K562 (cell line): ENCODE measurements around the gene SELENOK. TPM values are rescaled to one million over a fixed set of nuclear protein-coding genes. Genes with fewer than 3 reads are reported as not detected.

ENCODE experiments used
- ATAC-seq: fragments of 200-7000 bp; cut with Tn5 transposase; 3 replicates; pipeline ENCODE4 v1.9.1; 2020; ENCODE audit warnings: moderate library complexity
- BruUV-seq: library from RNA; stranded (reverse); fragments of 400-500 nt; replicated peaks from 2 replicates; lab custom pipeline; 2021; lab: Mats Ljungman, UMichigan
- CTCF ChIA-PET: fragments of 300-600 bp; formaldehyde crosslinking; extraction: SDS; loops from one replicate; lab custom pipeline; 2021; ENCODE audit warnings: low intra/inter-chr PET ratio; lab: Yijun Ruan, JAX
- POLR2A ChIA-PET: fragments of 300-600, 350-650 bp; sonication (Branson Sonifier 250); formaldehyde crosslinking; extraction: SDS; loops from one replicate; lab custom pipeline; 2021; ENCODE audit warnings: antibody characterized with exemption, inconsistent platforms; lab: Yijun Ruan, JAX
- DNase-seq, 4 experiments: peaks; one replicate each; pipeline versions ENCODE4 v3.0.0 to v3.0.0-alpha.2; 2011 to 2018; ENCODE audit warnings: low spot score in 3 of 4, mixed read lengths in 3 of 4; ENCODE audit errors: extremely low read depth in 1 of 4
- FAIRE-seq: peaks from 2 replicates; lab custom pipeline; 2011; peaks lifted over from hg19 to GRCh38; lab: Jason Lieb, UNC
- H2AFZ ChIP-seq: 2 replicates; pipeline ENCODE4 v1.6.0; 2011; ENCODE audit warnings: low read depth, low read length, control low read depth, inconsistent platforms
- H3K27ac ChIP-seq: fragments of 200-600 bp; 3 replicates; pipeline ENCODE4 v1.8.0; 2011; ENCODE audit warnings: low read depth, mild to moderate bottlenecking, control low read depth, inconsistent platforms, low read length, moderate library complexity, mixed read lengths; ENCODE audit errors: extremely low read depth
- H3K27me3 ChIP-seq, 2 experiments: fragments of 300-600 bp in 1 of 2; 2 replicates in 1 of 2; 3 replicates in 1 of 2; pipeline versions ENCODE4 v1.6.0 to v1.8.0; 2011; ENCODE audit warnings: inconsistent platforms in 2 of 2, low read length in 2 of 2, mild to moderate bottlenecking in 1 of 2, mixed read lengths in 1 of 2, moderate library complexity in 1 of 2; ENCODE audit not compliant: control insufficient read depth in 2 of 2, insufficient read depth in 2 of 2
- H3K36me3 ChIP-seq: fragments of 300-600 bp; 3 replicates; pipeline ENCODE4 v1.8.0; 2011; ENCODE audit warnings: mild to moderate bottlenecking, low read length, inconsistent platforms; ENCODE audit not compliant: control insufficient read depth, insufficient read depth
- H3K4me1 ChIP-seq, 2 experiments: fragments of 200-600 bp in 1 of 2; replicated peaks in 1 of 2; 2 replicates in 1 of 2; 3 replicates in 1 of 2; pipeline versions ENCODE4 v1.5.1 to v1.8.0; 2011; ENCODE audit warnings: inconsistent platforms in 2 of 2, low read length in 2 of 2, mild to moderate bottlenecking in 1 of 2, mixed read lengths in 1 of 2, moderate library complexity in 1 of 2; ENCODE audit not compliant: control insufficient read depth in 2 of 2, insufficient read depth in 2 of 2
- H3K4me2 ChIP-seq: 2 replicates; pipeline ENCODE4 v1.6.1; 2011; ENCODE audit warnings: low read length, control low read depth, inconsistent platforms, mixed read lengths; ENCODE audit not compliant: insufficient read depth
- H3K4me3 ChIP-seq: fragments of 200-600 bp; sonication (generic), shearing (Covaris generic); 2 replicates; pipeline ENCODE4 v1.5.1; 2016; ENCODE audit warnings: control low read depth, inconsistent platforms
- H3K79me2 ChIP-seq: fragments of 200-600 bp; 3 replicates; pipeline ENCODE4 v1.8.0; 2011; ENCODE audit warnings: low read length, inconsistent platforms; ENCODE audit not compliant: control insufficient read depth, insufficient read depth
- H3K9ac ChIP-seq, 2 experiments: 2 replicates each; pipeline versions ENCODE4 v1.6.0 to v1.6.1; 2011; ENCODE audit warnings: low read depth in 2 of 2, low read length in 2 of 2, control low read depth in 1 of 2, inconsistent platforms in 1 of 2, mild to moderate bottlenecking in 1 of 2, mixed read lengths in 1 of 2; ENCODE audit not compliant: insufficient read depth in 1 of 2
- H3K9me1 ChIP-seq: one replicate; pipeline ENCODE4 v1.6.0; 2011; ENCODE audit warnings: inconsistent platforms, mild to moderate bottlenecking, low read length, moderate library complexity; ENCODE audit not compliant: control insufficient read depth, insufficient read depth
- H3K9me3 ChIP-seq: replicated peaks from 2 replicates; pipeline ENCODE4 v1.5.1; 2011; ENCODE audit warnings: low read depth, low read length, inconsistent platforms; ENCODE audit not compliant: control insufficient read depth, insufficient read depth
- H4K20me1 ChIP-seq: replicated peaks from 2 replicates; pipeline ENCODE4 v1.6.1; 2011; ENCODE audit warnings: low read length, inconsistent platforms, mixed read lengths; ENCODE audit not compliant: control insufficient read depth, insufficient read depth
- ATF6 ChIP-seq: sonication (generic); formaldehyde crosslinking; IDR thresholded peaks from 2 replicates; pipeline ENCODE4 v1.4.0; 2020; ENCODE audit warnings: mild to moderate bottlenecking, missing genetic modification reagents
- CBX5 ChIP-seq: IDR thresholded peaks from 2 replicates; pipeline ENCODE4 v1.6.1; 2014; ENCODE audit warnings: low read depth, borderline replicate concordance
- FOS ChIP-seq: IDR thresholded peaks from 3 replicates; pipeline ENCODE4 v1.6.1; 2011; ENCODE audit not compliant: insufficient read length; ENCODE audit errors: extremely low read depth
- HDGF ChIP-seq: fragments of 450-650 bp; IDR thresholded peaks from 2 replicates; pipeline ENCODE4 v1.6.1; 2016
- MITF ChIP-seq: IDR thresholded peaks from 2 replicates; pipeline ENCODE4 v1.6.1; 2014; ENCODE audit warnings: antibody characterized with exemption
- NFE2L1 ChIP-seq: fragments of 450-650 bp; IDR thresholded peaks from 2 replicates; pipeline ENCODE4 v1.6.1; 2016; ENCODE audit warnings: missing genetic modification characterization, low read depth, mild to moderate bottlenecking, missing compliant biosample characterization, moderate library complexity, borderline replicate concordance
- NR2C2 ChIP-seq, 2 experiments: fragments of 200-800 bp in 1 of 2; sonication (Bioruptor generic) in 1 of 2; sonication (generic) in 1 of 2; formaldehyde crosslinking in 1 of 2; IDR thresholded peaks; 2 replicates each; pipeline versions ENCODE4 v1.6.1 to v1.8.0; 2016 to 2022; ENCODE audit warnings: mild to moderate bottlenecking in 1 of 2, missing compliant biosample characterization in 1 of 2, missing genetic modification characterization in 1 of 2, missing genetic modification reagents in 1 of 2
- NR3C1 ChIP-seq: sonication (generic); formaldehyde crosslinking; IDR thresholded peaks from 2 replicates; pipeline ENCODE4 v1.8.1; 2022; ENCODE audit warnings: missing genetic modification reagents
- RFX7 ChIP-seq: fragments of 250-450 bp; sonication (Bioruptor Pico); IDR thresholded peaks from 2 replicates; pipeline ENCODE4 v1.5.1; 2021; ENCODE audit warnings: mild to moderate bottlenecking
- SIN3B ChIP-seq: fragments of 450-650 bp; IDR thresholded peaks from 2 replicates; pipeline ENCODE4 v1.6.1; 2017; ENCODE audit warnings: low read depth, mild to moderate bottlenecking, moderate library complexity
- THAP12 ChIP-seq: fragments of 250-450 bp; sonication (Bioruptor Pico); IDR thresholded peaks from 2 replicates; pipeline ENCODE4 v1.9.0; 2021; ENCODE audit warnings: mild to moderate bottlenecking, inconsistent platforms
- ZBTB17 ChIP-seq: fragments of 450-650 bp; formaldehyde crosslinking; IDR thresholded peaks from 2 replicates; pipeline ENCODE4 v1.4.0; 2020; ENCODE audit warnings: mild to moderate bottlenecking
- ZNF124 ChIP-seq: sonication (generic); formaldehyde crosslinking; IDR thresholded peaks from 2 replicates; pipeline ENCODE4 v1.8.1; 2022; ENCODE audit warnings: missing genetic modification reagents
- ZNF644 ChIP-seq: fragments of 200-800 bp; sonication (Bioruptor generic); IDR thresholded peaks from 2 replicates; pipeline ENCODE4 v1.6.1; 2016; ENCODE audit warnings: low read depth, missing genetic modification characterization, missing compliant biosample characterization
- ZNF655 ChIP-seq: fragments of 250-450 bp; sonication (Bioruptor Pico); IDR thresholded peaks from 2 replicates; pipeline ENCODE4 v1.5.0; 2021
- ZNF695 ChIP-seq: fragments of 450-650 bp; formaldehyde crosslinking; IDR thresholded peaks from 2 replicates; pipeline ENCODE4 v1.4.0; 2020; ENCODE audit warnings: mild to moderate bottlenecking, moderate library complexity
- WGBS: fragments of 100-300 bp; shearing (Covaris generic); methylation state at CpG from one replicate; pipeline ENCODE4 v1.1.6; 2016; ENCODE audit warnings: low coverage, mixed read lengths; ENCODE audit not compliant: insufficient coverage; ENCODE audit errors: missing lambda C conversion rate; 5-methylcytosine and 5-hydroxymethylcytosine counted together
- in situ Hi-C: fragments of 300-500 bp; cut with MboI; formaldehyde crosslinking; loops from 4 replicates; pipeline ENCODE4 v1.15.0; 2018; ENCODE audit warnings: inconsistent platforms, mixed read lengths
- intact Hi-C: fragments of 100-400 bp; cut with micrococcal nuclease; formaldehyde crosslinking; loops from 2 replicates; pipeline ENCODE4 v1.14.2; 2022
- polyA plus RNA-seq, 8 experiments: library from polyadenylated mRNA; depleted of rRNA in 4 of 8; stranded (reverse) in 5 of 8; unstranded in 3 of 8; fragments of >200 nt; fragmentation: Nextera tagmentation in 2 of 8; fragmentation: Illumina TruSeq in 1 of 8; extraction: Ambion mirVana in 2 of 8; extraction: Trizol in 1 of 8; gene quantifications; 2 replicates each; pipeline versions ENCODE4 v1.2.1 to v1.2.3, GENCODE V29; 2011 to 2014; ENCODE audit warnings: inconsistent platforms in 1 of 8, missing spikeins in 1 of 8
- total RNA-seq, 7 experiments: library from RNA; depleted of rRNA in 6 of 7; stranded (reverse); fragments of >200 nt in 6 of 7; fragmentation: Illumina TruSeq in 2 of 7; extraction: Trizol in 2 of 7; gene quantifications; 2 replicates each; pipeline versions ENCODE4 v1.2.1 to v1.2.3, GENCODE V29; 2011 to 2021; ENCODE audit warnings: low replicate concordance in 1 of 7

The SELENOK gene
- total and polyA plus RNA-seq, 9 of the 15 experiments (the other 6 are each of a cell fraction or from before 2014, with no cell fraction given), result 18.3 to 164 (median 34.8) TPM

- H3K9ac ChIP-seq, result no peak overlapping the region
- WGBS, result 27% methylated on average over 6 of the region's 6 CpGs
- no peak overlapping the region for H2AFZ ChIP-seq
- ChIA-PET POLR2A (interaction anchor here (0.8 kb wide), 1 partner anchor 10 kb away, joined by 3 read pairs; no protein-coding TSS in a partner anchor), CTCF (no interaction called here)
- no peak overlapping the region for H3K4me2 ChIP-seq
- in situ Hi-C loops, result no loop called here
- H3K36me3 ChIP-seq, result no peaks in the 10 kb centered on the region
- BruUV-seq, result no TSS peak
- no peaks in the 10 kb centered on the region; a peak in 1 of 5 replicates for H3K27me3 ChIP-seq
- no peaks in the 10 kb centered on the region for H3K9me3 ChIP-seq
- H3K4me1 ChIP-seq, result no peaks in the 10 kb centered on the region
- no peaks in the 10 kb centered on the region for H3K9me1 ChIP-seq
- intact Hi-C loops, result no loop called here
- FAIRE-seq (no peak), ATAC-seq (no peak), DNase-seq (no peak)
- H3K79me2 ChIP-seq, result no peaks in the 10 kb centered on the region
- no peak overlapping the region for H3K27ac ChIP-seq
- H4K20me1 ChIP-seq, result no peaks in the 10 kb centered on the region
- no peak overlapping the region for H3K4me3 ChIP-seq
- TF ChIP-seq NR2C2 (CRISPR knock-in tag; IDR thresholded peaks at IDR 0.05), result no peak
- no peak for TF ChIP-seq NR2C2 (tag; IDR thresholded peaks at IDR 0.05)
- no peak for TF ChIP-seq NR3C1 (CRISPR knock-in tag)
- no peak for TF ChIP-seq ZNF695 (CRISPR knock-in tag)
- TF ChIP-seq MITF, result no peak
- TF ChIP-seq FOS, result no peak
- no peak for TF ChIP-seq ZBTB17 (CRISPR knock-in tag)
- no peak for TF ChIP-seq ATF6 (CRISPR knock-in tag)
- no peak for TF ChIP-seq CBX5
- no peak for TF ChIP-seq ZNF655 (CRISPR knock-in tag)
- no peak for TF ChIP-seq THAP12 (CRISPR knock-in tag)
- TF ChIP-seq ZNF124 (CRISPR knock-in tag), result no peak
- no peak for TF ChIP-seq SIN3B
- TF ChIP-seq HDGF, result no peak
- no peak for TF ChIP-seq ZNF644 (tag)
- no peak for TF ChIP-seq RFX7
- no peak for TF ChIP-seq NFE2L1 (tag)
Observed at GRCh38 chr3:53834429-53835095, 57.1 kb downstream of the SELENOK start.
